NK-92 (cell line): ENCODE measurements around the gene HOXD9.

Source experiments
- DNase-seq: peaks from one replicate; lab custom pipeline; 2025; ENCODE audit not compliant: unreplicated experiment; lab: John Stamatoyannopoulos, UW

The HOXD9 gene

GRCh38 chr2:176137906-176138305 is 15.4 kb downstream of the HOXD9 start:
- DNase-seq = no peak

- no peak for DNase-seq
Measured at GRCh38 chr2:176138526-176138922, 16.0 kb downstream of the HOXD9 start.

- no peak for DNase-seq
Measured at GRCh38 chr2:176138923-176139660, 16.6 kb downstream of the HOXD9 start.

- no peak for DNase-seq
Measured at GRCh38 chr2:176139661-176140512, 17.4 kb downstream of the HOXD9 start.

GRCh38 chr2:176140513-176141317 is 18.2 kb downstream of the HOXD9 start:
- DNase-seq = no peak

GRCh38 chr2:176142281-176142680 is 19.8 kb downstream of the HOXD9 start:
- no peak for DNase-seq

GRCh38 chr2:176145085-176145969 is 22.8 kb downstream of the HOXD9 start:
- DNase-seq = no peak

GRCh38 chr2:176146101-176146500 is 23.6 kb downstream of the HOXD9 start:
- no peak for DNase-seq

GRCh38 chr2:176146645-176147044 is 24.1 kb downstream of the HOXD9 start:
- DNase-seq = no peak

- no peak for DNase-seq
Measured at GRCh38 chr2:176147210-176147799, 24.8 kb downstream of the HOXD9 start.

GRCh38 chr2:176147800-176148496 is 25.4 kb downstream of the HOXD9 start:
- DNase-seq = no peak

GRCh38 chr2:176148751-176149421 is 26.4 kb downstream of the HOXD9 start:
- DNase-seq = no peak

GRCh38 chr2:176149481-176149938 is 27.0 kb downstream of the HOXD9 start:
- DNase-seq = no peak

- DNase-seq = no peak
Measured at GRCh38 chr2:176149939-176150583, 27.5 kb downstream of the HOXD9 start.

- no peak for DNase-seq
Measured at GRCh38 chr2:176150584-176151441, 28.3 kb downstream of the HOXD9 start.

GRCh38 chr2:176151442-176152287 is 29.1 kb downstream of the HOXD9 start, which contains the start of gene HOXD4:
TSS of gene HOXD4 (plus strand) at chr2:176151550. CDS start at chr2:176151634, 84 bp downstream.
- DNase-seq = no peak
